Activated naive CD4-positive, alpha-beta T cell treated with anti-CD3 and anti-CD28 coated beads, Interleukin-2, amount 10 ng/mL, durations not matched to agents 7 days and 5 days (primary cell): ENCODE measurements around the gene APBB2.
"Not testable (repeated sequence)": the region's sequence is repeated elsewhere in the genome, so short reads cannot be mapped to it uniquely, and the experiment has no call there.

Source experiments
- CTCF ChIA-PET: fragments of 350-600 bp; sonication (Branson Sonifier 250); formaldehyde crosslinking; loops from one replicate; lab custom pipeline; 2021; ENCODE audit warnings: antibody characterized with exemption; lab: Charles Lee
- DNase-seq: peaks from one replicate; pipeline ENCODE4 v3.0.0-alpha.2; 2020
- H3K27ac Mint-ChIP-seq: one replicate; pipeline ENCODE4 v1.8.0; 2021; ENCODE audit warnings: mild to moderate bottlenecking, moderate library complexity, mixed read lengths
- H3K27me3 Mint-ChIP-seq: one replicate; pipeline ENCODE4 v1.8.0; 2021; ENCODE audit warnings: mild to moderate bottlenecking, mixed read lengths
- H3K36me3 Mint-ChIP-seq: one replicate; pipeline ENCODE4 v1.8.0; 2021; ENCODE audit warnings: mixed read lengths
- H3K4me1 Mint-ChIP-seq: one replicate; pipeline ENCODE4 v1.8.0; 2021; ENCODE audit warnings: mixed read lengths
- H3K4me3 Mint-ChIP-seq: one replicate; pipeline ENCODE4 v1.8.0; 2021; ENCODE audit warnings: mild to moderate bottlenecking, moderate library complexity, mixed read lengths
- H3K9me3 Mint-ChIP-seq: one replicate; pipeline ENCODE4 v1.8.0; 2021; ENCODE audit warnings: mixed read lengths

APBB2 gene

GRCh38 chr4:40912460-40913184, 301.7 kb downstream of the APBB2 start:
- H3K27me3 Mint-ChIP-seq = peaks cover 14% of the 10 kb centered on the region
- DNase-seq = no peak
- H3K4me3 Mint-ChIP-seq = no peak overlapping the region
- H3K36me3 Mint-ChIP-seq = no peaks in the 10 kb centered on the region
- no peak overlapping the region for H3K27ac Mint-ChIP-seq
- no peaks in the 10 kb centered on the region for H3K9me3 Mint-ChIP-seq
- CTCF ChIA-PET = interaction anchor here (0.7 to 8.4 kb wide), 5 partner anchors 11 to 76 kb away, joined by 3 to 105 read pairs (median 4); no protein-coding TSS in a partner anchor
- peaks cover 17% of the 10 kb centered on the region for H3K4me1 Mint-ChIP-seq

- CTCF ChIA-PET = interaction anchor here (0.6 to 8.4 kb wide), 4 partner anchors 13 to 118 kb away, joined by 3 to 105 read pairs (median 7); no protein-coding TSS in a partner anchor
- no peaks in the 10 kb centered on the region for H3K9me3 Mint-ChIP-seq
- no peaks in the 10 kb centered on the region for H3K36me3 Mint-ChIP-seq
- H3K4me1 Mint-ChIP-seq = peaks cover 17% of the 10 kb centered on the region
- peaks cover 4% of the 10 kb centered on the region for H3K27me3 Mint-ChIP-seq
- H3K27ac Mint-ChIP-seq = no peak overlapping the region
- H3K4me3 Mint-ChIP-seq = no peak overlapping the region
- DNase-seq = no peak
These were observed 303.6 kb downstream of the APBB2 start for GRCh38 chr4:40910706-40911105.

GRCh38 chr4:40909363-40909876, 304.9 kb downstream of the APBB2 start:
- Mint-ChIP-seq H3K27ac (no peak overlapping the region), H3K27me3 (no peaks in the 10 kb centered on the region), H3K4me3 (no peak overlapping the region), H3K9me3 (no peaks in the 10 kb centered on the region), H3K4me1 (peaks cover 12% of the 10 kb centered on the region), H3K36me3 (no peaks in the 10 kb centered on the region)
- CTCF ChIA-PET = interaction anchor here (0.7 to 8.4 kb wide), 6 partner anchors 8 to 159 kb away, joined by 3 to 105 read pairs (median 8); no protein-coding TSS in a partner anchor
- DNase-seq = no peak

- DNase-seq = peak; percentile 77
- CTCF ChIA-PET = interaction anchor here (0.7 to 8.4 kb wide), 7 partner anchors 9 to 158 kb away, joined by 3 to 105 read pairs (median 4); no protein-coding TSS in a partner anchor
- Mint-ChIP-seq H3K4me1 (peaks cover 12% of the 10 kb centered on the region), H3K27me3 (no peaks in the 10 kb centered on the region), H3K9me3 (no peaks in the 10 kb centered on the region), H3K36me3 (no peaks in the 10 kb centered on the region), H3K4me3 (no peak overlapping the region), H3K27ac (no peak overlapping the region)
These were observed 305.5 kb downstream of the APBB2 start for GRCh38 chr4:40908702-40909362.

GRCh38 chr4:40908297-40908696, 306.0 kb downstream of the APBB2 start:
- no peak for DNase-seq
- Mint-ChIP-seq H3K4me1 (peaks cover 12% of the 10 kb centered on the region), H3K4me3 (no peak overlapping the region), H3K27me3 (no peaks in the 10 kb centered on the region), H3K9me3 (no peaks in the 10 kb centered on the region), H3K36me3 (no peaks in the 10 kb centered on the region), H3K27ac (no peak overlapping the region)
- CTCF ChIA-PET = interaction anchor here (0.7 to 8.4 kb wide), 6 partner anchors 9 to 157 kb away, joined by 3 to 105 read pairs (median 8); no protein-coding TSS in a partner anchor

GRCh38 chr4:40905414-40905813, 308.9 kb downstream of the APBB2 start:
- H3K27ac Mint-ChIP-seq = no peak overlapping the region
- H3K4me3 Mint-ChIP-seq = no peak overlapping the region
- no peak for DNase-seq
- peaks cover 12% of the 10 kb centered on the region for H3K4me1 Mint-ChIP-seq
- no peaks in the 10 kb centered on the region for H3K36me3 Mint-ChIP-seq
- H3K27me3 Mint-ChIP-seq = no peaks in the 10 kb centered on the region
- no peaks in the 10 kb centered on the region for H3K9me3 Mint-ChIP-seq
- CTCF ChIA-PET = interaction anchor here (8.4 kb wide), 1 partner anchor 19 kb away, joined by 105 read pairs; no protein-coding TSS in a partner anchor

GRCh38 chr4:40900531-40900930, 313.8 kb downstream of the APBB2 start:
- H3K9me3 Mint-ChIP-seq, H3K27ac Mint-ChIP-seq, H3K36me3 Mint-ChIP-seq, H3K4me1 Mint-ChIP-seq, H3K27me3 Mint-ChIP-seq, H3K4me3 Mint-ChIP-seq, DNase-seq: not testable (repeated sequence)
- CTCF ChIA-PET = interaction anchor here (0.6 to 4.3 kb wide), 7 partner anchors 10 to 163 kb away, joined by 3 to 34 read pairs (median 4); no protein-coding TSS in a partner anchor

- Mint-ChIP-seq H3K9me3 (no peaks in the 10 kb centered on the region), H3K36me3 (no peaks in the 10 kb centered on the region), H3K4me3 (peak overlapping the region; percentile 11), H3K27ac (no peak overlapping the region), H3K27me3 (peaks cover 14% of the 10 kb centered on the region), H3K4me1 (peaks cover 9% of the 10 kb centered on the region)
- CTCF ChIA-PET = interaction anchor here (0.6 to 4.3 kb wide), 17 partner anchors 9 to 256 kb away, joined by 3 to 36 read pairs (median 4); no protein-coding TSS in a partner anchor
- DNase-seq = peak; percentile 67
These were observed 316.7 kb downstream of the APBB2 start for GRCh38 chr4:40897557-40898203.

GRCh38 chr4:40890764-40891163, 323.6 kb downstream of the APBB2 start:
- H3K4me3 Mint-ChIP-seq = no peak overlapping the region

GRCh38 chr4:40890199-40890598, 324.1 kb downstream of the APBB2 start:
- CTCF ChIA-PET = interaction anchor here (1.4 to 2.1 kb wide), 2 partner anchors 10 to 49 kb away, joined by 6 to 8 read pairs; no protein-coding TSS in a partner anchor
- Mint-ChIP-seq H3K4me3 (no peak overlapping the region), H3K36me3 (no peaks in the 10 kb centered on the region)

More at GRCh38 chr4:40890764-40891163, 323.6 kb downstream of the APBB2 start:
- Mint-ChIP-seq H3K4me1 (peaks cover 5% of the 10 kb centered on the region), H3K9me3 (no peaks in the 10 kb centered on the region), H3K36me3 (no peaks in the 10 kb centered on the region), H3K27me3 (peaks cover 26% of the 10 kb centered on the region), H3K27ac (no peak overlapping the region)
- DNase-seq = no peak
- CTCF ChIA-PET = interaction anchor here (1.4 to 2.1 kb wide), 2 partner anchors 10 to 50 kb away, joined by 6 to 8 read pairs; no protein-coding TSS in a partner anchor

GRCh38 chr4:40888933-40889332, 325.4 kb downstream of the APBB2 start:
- peaks cover 17% of the 10 kb centered on the region for H3K27me3 Mint-ChIP-seq
- no peak overlapping the region for H3K4me3 Mint-ChIP-seq
- CTCF ChIA-PET = interaction anchor here (1.3 to 2.5 kb wide), 2 partner anchors 8 to 19 kb away, joined by 3 to 13 read pairs; no protein-coding TSS in a partner anchor
- peaks cover 5% of the 10 kb centered on the region for H3K4me1 Mint-ChIP-seq
- no peak for DNase-seq
- no peak overlapping the region for H3K27ac Mint-ChIP-seq
- no peaks in the 10 kb centered on the region for H3K36me3 Mint-ChIP-seq
- H3K9me3 Mint-ChIP-seq = no peaks in the 10 kb centered on the region

More at GRCh38 chr4:40890199-40890598, 324.1 kb downstream of the APBB2 start:
- Mint-ChIP-seq H3K27ac (no peak overlapping the region), H3K27me3 (peaks cover 24% of the 10 kb centered on the region), H3K4me1 (peaks cover 5% of the 10 kb centered on the region), H3K9me3 (no peaks in the 10 kb centered on the region)
- DNase-seq = no peak

GRCh38 chr4:40887764-40888131, 326.6 kb downstream of the APBB2 start:
- H3K9me3 Mint-ChIP-seq = no peaks in the 10 kb centered on the region
- no peaks in the 10 kb centered on the region for H3K36me3 Mint-ChIP-seq
- no peak overlapping the region for H3K4me3 Mint-ChIP-seq
- CTCF ChIA-PET = interaction anchor here (2.5 kb wide), 1 partner anchor 10 kb away, joined by 13 read pairs; no protein-coding TSS in a partner anchor
- DNase-seq = no peak
- peaks cover 5% of the 10 kb centered on the region for H3K4me1 Mint-ChIP-seq
- H3K27me3 Mint-ChIP-seq = peaks cover 19% of the 10 kb centered on the region
- H3K27ac Mint-ChIP-seq = no peak overlapping the region

- Mint-ChIP-seq H3K27ac (no peak overlapping the region), H3K36me3 (no peaks in the 10 kb centered on the region), H3K9me3 (no peaks in the 10 kb centered on the region), H3K27me3 (peaks cover 24% of the 10 kb centered on the region), H3K4me1 (peaks cover 5% of the 10 kb centered on the region), H3K4me3 (no peak overlapping the region)
- DNase-seq = no peak
- CTCF ChIA-PET = interaction anchor here (2.5 kb wide), 1 partner anchor 10 kb away, joined by 13 read pairs; no protein-coding TSS in a partner anchor
These were observed 327.2 kb downstream of the APBB2 start for GRCh38 chr4:40886931-40887763.
